Mesothelial cell of epicardium (in vitro differentiated cells): ENCODE results near the gene RNF125. TPM values are rescaled to one million over a fixed set of nuclear protein-coding genes. Genes with fewer than 3 reads are reported as not detected.
A peak's percentile ranks its signal among the peaks of the same experiment; 100 is the strongest.

Source experiments
- DNase-seq, 2 experiments: peaks; one replicate each; pipeline ENCODE4 v3.0.0; 2021; ENCODE audit warnings: low spot score in 2 of 2; ENCODE audit not compliant: unreplicated experiment in 2 of 2
- H3K27ac Mint-ChIP-seq: 2 replicates; pipeline ENCODE4 v1.8.0; 2021; ENCODE audit warnings: mixed read lengths
- H3K27me3 Mint-ChIP-seq: 2 replicates; pipeline ENCODE4 v1.8.0; 2021; ENCODE audit warnings: low read depth, mixed read lengths
- H3K36me3 Mint-ChIP-seq: 2 replicates; pipeline ENCODE4 v1.8.0; 2021; ENCODE audit warnings: mixed read lengths
- H3K4me1 Mint-ChIP-seq: 2 replicates; pipeline ENCODE4 v1.8.0; 2021; ENCODE audit warnings: mixed read lengths
- H3K4me3 Mint-ChIP-seq: 2 replicates; pipeline ENCODE4 v1.8.0; 2021; ENCODE audit warnings: mild to moderate bottlenecking, moderate library complexity, mixed read lengths
- H3K9me3 Mint-ChIP-seq: 2 replicates; pipeline ENCODE4 v1.8.0; 2021; ENCODE audit warnings: mixed read lengths
- CTCF ChIP-seq: fragments of 200-600 bp; sonication (generic); IDR thresholded peaks from one replicate; pipeline ENCODE4 v1.5.0; 2021; ENCODE audit warnings: antibody characterized with exemption; ENCODE audit not compliant: unreplicated experiment
- total RNA-seq: library from RNA; stranded (reverse); gene quantifications from 3 replicates; pipeline ENCODE4 v1.2.1, GENCODE V29; 2021

The RNF125 gene
- total RNA-seq, 1 donor from 2014 or later = 0.74 TPM

GRCh38 chr18:32060026-32060425, 41.4 kb downstream of the RNF125 start:
- Mint-ChIP-seq H3K27me3 (no peaks in the 10 kb centered on the region), H3K27ac (no peak overlapping the region), H3K4me3 (no peak overlapping the region), H3K36me3 (no peaks in the 10 kb centered on the region), H3K9me3 (no peaks in the 10 kb centered on the region), H3K4me1 (no peaks in the 10 kb centered on the region)
- TF ChIP-seq CTCF = no peak
- no peak for DNase-seq

GRCh38 chr18:32067375-32068167, 48.9 kb downstream of the RNF125 start:
- Mint-ChIP-seq H3K9me3 (no peaks in the 10 kb centered on the region), H3K27ac (no peak overlapping the region), H3K4me1 (no peaks in the 10 kb centered on the region), H3K4me3 (no peak overlapping the region), H3K36me3 (no peaks in the 10 kb centered on the region), H3K27me3 (no peaks in the 10 kb centered on the region)
- no peak for DNase-seq
- no peak for TF ChIP-seq CTCF

GRCh38 chr18:32072321-32072720, 53.7 kb downstream of the RNF125 start:
- peak; percentile 51 for TF ChIP-seq CTCF
- no peak overlapping the region for H3K27ac Mint-ChIP-seq
- no peaks in the 10 kb centered on the region for H3K36me3 Mint-ChIP-seq
- DNase-seq = no peak
- no peak overlapping the region for H3K4me3 Mint-ChIP-seq
- H3K9me3 Mint-ChIP-seq = no peaks in the 10 kb centered on the region
- no peaks in the 10 kb centered on the region for H3K4me1 Mint-ChIP-seq
- H3K27me3 Mint-ChIP-seq = no peaks in the 10 kb centered on the region

- Mint-ChIP-seq H3K36me3 (no peaks in the 10 kb centered on the region), H3K27me3 (no peaks in the 10 kb centered on the region)
- no peak for DNase-seq
These were observed 55.6 kb downstream of the RNF125 start for GRCh38 chr18:32074206-32074605.

GRCh38 chr18:32078845-32079244, 60.2 kb downstream of the RNF125 start:
- H3K36me3 Mint-ChIP-seq = no peaks in the 10 kb centered on the region
- DNase-seq = no peak
- H3K27ac Mint-ChIP-seq = no peak overlapping the region
- no peak for TF ChIP-seq CTCF
- no peak overlapping the region for H3K4me3 Mint-ChIP-seq
- no peaks in the 10 kb centered on the region for H3K27me3 Mint-ChIP-seq
- H3K4me1 Mint-ChIP-seq = no peaks in the 10 kb centered on the region
- H3K9me3 Mint-ChIP-seq = peaks cover 5% of the 10 kb centered on the region

More at GRCh38 chr18:32074206-32074605, 55.6 kb downstream of the RNF125 start:
- Mint-ChIP-seq H3K4me1 (no peaks in the 10 kb centered on the region), H3K27ac (no peak overlapping the region), H3K4me3 (no peak overlapping the region), H3K9me3 (no peaks in the 10 kb centered on the region)
- TF ChIP-seq CTCF = no peak
